ENCODE data around the gene MACROD2. TPM values are rescaled to one million over a fixed set of nuclear protein-coding genes. Genes with fewer than 3 reads are reported as not detected.

MACROD2 gene
- polyA plus RNA-seq, 2 of the 4 experiments (the other 2 are of a cell fraction) = 0.96 to 1.3 TPM

DNA sequence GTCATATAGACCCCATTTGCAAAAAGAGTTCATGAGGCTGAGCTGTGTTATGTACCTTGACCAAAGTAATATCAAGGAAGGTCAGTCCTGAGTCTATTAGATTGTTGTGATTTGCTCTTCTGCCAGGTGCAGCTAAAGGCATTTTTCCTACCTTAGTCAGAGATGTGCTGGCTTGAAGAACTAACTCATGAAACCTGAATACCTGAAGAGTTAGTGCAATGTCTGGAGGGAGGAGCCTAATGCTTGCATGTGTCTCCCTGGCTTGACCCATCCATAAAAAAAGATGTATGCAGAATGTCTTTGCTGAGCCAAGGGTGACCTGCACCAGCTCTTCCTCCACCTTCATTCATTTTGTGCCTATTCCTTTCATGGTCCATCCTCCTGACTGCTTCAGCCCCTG, 1835.9 kb downstream of the MACROD2 start:
- no peaks in the 10 kb centered on the region for H3K4me1 ChIP-seq
- no peaks in the 10 kb centered on the region for H3K9me3 ChIP-seq
- no peak for TF ChIP-seq POLR2AphosphoS2 (conservative IDR thresholded peaks at IDR 0.05; ENCODE audit: low read length)
- no peak for TF ChIP-seq FOSB (CRISPR knock-in tag; IDR thresholded peaks at IDR 0.05)
- TF ChIP-seq NFE2L2 (conservative IDR thresholded peaks at IDR 0.05; ENCODE audit: low read length) = no peak
- TF ChIP-seq RNF2 (IDR thresholded peaks at IDR 0.05; ENCODE audit: borderline replicate concordance, low read depth) = no peak
- TF ChIP-seq CHD4 (IDR thresholded peaks at IDR 0.05; ENCODE audit: borderline replicate concordance) = no peak
- TF ChIP-seq NR3C1 (IDR thresholded peaks at IDR 0.05) = no peak
- no peak for TF ChIP-seq ZC3H11A (IDR thresholded peaks at IDR 0.05)
- no peak for TF ChIP-seq ZNF302 (CRISPR knock-in tag; IDR thresholded peaks at IDR 0.05)
- TF ChIP-seq, protein P1, sequence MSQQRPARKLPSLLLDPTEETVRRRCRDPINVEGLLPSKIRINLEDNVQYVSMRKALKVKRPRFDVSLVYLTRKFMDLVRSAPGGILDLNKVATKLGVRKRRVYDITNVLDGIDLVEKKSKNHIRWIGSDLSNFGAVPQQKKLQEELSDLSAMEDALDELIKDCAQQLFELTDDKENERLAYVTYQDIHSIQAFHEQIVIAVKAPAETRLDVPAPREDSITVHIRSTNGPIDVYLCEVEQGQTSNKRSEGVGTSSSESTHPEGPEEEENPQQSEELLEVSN (IDR thresholded peaks at IDR 0.05; ENCODE audit: borderline replicate concordance, low read depth) = no peak
- no peak for TF ChIP-seq TP53 (CRISPR knock-in tag; IDR thresholded peaks at IDR 0.05)
- TF ChIP-seq, protein P2, sequence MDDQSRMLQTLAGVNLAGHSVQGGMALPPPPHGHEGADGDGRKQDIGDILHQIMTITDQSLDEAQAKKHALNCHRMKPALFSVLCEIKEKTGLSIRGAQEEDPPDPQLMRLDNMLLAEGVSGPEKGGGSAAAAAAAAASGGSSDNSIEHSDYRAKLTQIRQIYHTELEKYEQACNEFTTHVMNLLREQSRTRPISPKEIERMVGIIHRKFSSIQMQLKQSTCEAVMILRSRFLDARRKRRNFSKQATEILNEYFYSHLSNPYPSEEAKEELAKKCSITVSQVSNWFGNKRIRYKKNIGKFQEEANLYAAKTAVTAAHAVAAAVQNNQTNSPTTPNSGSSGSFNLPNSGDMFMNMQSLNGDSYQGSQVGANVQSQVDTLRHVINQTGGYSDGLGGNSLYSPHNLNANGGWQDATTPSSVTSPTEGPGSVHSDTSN (IDR thresholded peaks at IDR 0.05) = no peak
- no peak for TF ChIP-seq TFCP2L1 (CRISPR knock-in tag; IDR thresholded peaks at IDR 0.05)
- ChIA-PET POLR2A (no interaction called here), CTCF (interaction anchor here (1.3 kb wide), 1 partner anchor 34 kb away, joined by 4 read pairs; no protein-coding TSS in a partner anchor)
- H3K27ac ChIP-seq = no peak overlapping the region
- ATAC-seq = no peak
- H3K4me2 ChIP-seq = no peak overlapping the region
- no peak for DNase-seq (ENCODE audit: low read depth in 1 of 2, low spot score in 1 of 2)
- no peak for FAIRE-seq
- no peak overlapping the region for H3K4me3 ChIP-seq

DNA sequence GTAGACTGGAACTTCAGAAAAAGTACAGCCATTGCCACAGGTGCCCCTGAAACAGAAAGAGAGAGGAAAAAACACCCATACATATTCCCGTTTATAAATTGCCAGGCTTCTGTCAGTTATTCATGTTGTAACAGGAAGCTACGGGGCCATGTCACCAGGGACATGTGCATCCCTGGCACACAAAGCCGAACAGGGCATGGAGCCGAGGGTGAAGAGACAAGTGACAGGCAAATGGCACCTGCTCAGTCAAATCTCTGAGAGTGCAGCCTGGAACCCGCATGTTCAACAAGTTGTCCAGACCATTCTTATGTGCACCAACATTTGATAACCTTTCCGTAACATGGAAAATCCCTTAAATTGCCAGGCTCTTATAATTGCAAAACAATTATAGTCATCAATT, 1837.2 kb downstream of the MACROD2 start:
- Histone ChIP-seq H3K9me3 (no peaks in the 10 kb centered on the region), H3K4me3 (no peak overlapping the region), H3K4me1 (no peaks in the 10 kb centered on the region), H3K27ac (no peak overlapping the region), H3K4me2 (no peak overlapping the region)
- ChIA-PET POLR2A (no interaction called here), CTCF (no interaction called here)
- TF ChIP-seq, protein P3, sequence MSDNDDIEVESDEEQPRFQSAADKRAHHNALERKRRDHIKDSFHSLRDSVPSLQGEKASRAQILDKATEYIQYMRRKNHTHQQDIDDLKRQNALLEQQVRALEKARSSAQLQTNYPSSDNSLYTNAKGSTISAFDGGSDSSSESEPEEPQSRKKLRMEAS (IDR thresholded peaks at IDR 0.05) = no peak
- TF ChIP-seq HEYL (CRISPR knock-in tag; IDR thresholded peaks at IDR 0.05) (no peak), NFE2L2 (conservative IDR thresholded peaks at IDR 0.05; ENCODE audit: low read length) (no peak), HOXB5 (CRISPR knock-in tag; IDR thresholded peaks at IDR 0.05) (no peak), HOXA7 (CRISPR knock-in tag; IDR thresholded peaks at IDR 0.05) (no peak), MAFK (IDR thresholded peaks at IDR 0.05; ENCODE audit: partially characterized antibody) (no peak), EP300 (IDR thresholded peaks at IDR 0.05) (no peak), ZFP36 (IDR thresholded peaks at IDR 0.05; ENCODE audit: borderline replicate concordance, partially characterized antibody) (no peak), HOXB13 (CRISPR knock-in tag; IDR thresholded peaks at IDR 0.05; ENCODE audit: low read depth) (no peak)
- TF ChIP-seq, protein P4, sequence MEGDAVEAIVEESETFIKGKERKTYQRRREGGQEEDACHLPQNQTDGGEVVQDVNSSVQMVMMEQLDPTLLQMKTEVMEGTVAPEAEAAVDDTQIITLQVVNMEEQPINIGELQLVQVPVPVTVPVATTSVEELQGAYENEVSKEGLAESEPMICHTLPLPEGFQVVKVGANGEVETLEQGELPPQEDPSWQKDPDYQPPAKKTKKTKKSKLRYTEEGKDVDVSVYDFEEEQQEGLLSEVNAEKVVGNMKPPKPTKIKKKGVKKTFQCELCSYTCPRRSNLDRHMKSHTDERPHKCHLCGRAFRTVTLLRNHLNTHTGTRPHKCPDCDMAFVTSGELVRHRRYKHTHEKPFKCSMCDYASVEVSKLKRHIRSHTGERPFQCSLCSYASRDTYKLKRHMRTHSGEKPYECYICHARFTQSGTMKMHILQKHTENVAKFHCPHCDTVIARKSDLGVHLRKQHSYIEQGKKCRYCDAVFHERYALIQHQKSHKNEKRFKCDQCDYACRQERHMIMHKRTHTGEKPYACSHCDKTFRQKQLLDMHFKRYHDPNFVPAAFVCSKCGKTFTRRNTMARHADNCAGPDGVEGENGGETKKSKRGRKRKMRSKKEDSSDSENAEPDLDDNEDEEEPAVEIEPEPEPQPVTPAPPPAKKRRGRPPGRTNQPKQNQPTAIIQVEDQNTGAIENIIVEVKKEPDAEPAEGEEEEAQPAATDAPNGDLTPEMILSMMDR (IDR thresholded peaks at IDR 0.05) = no peak
- TF ChIP-seq, protein P5, sequence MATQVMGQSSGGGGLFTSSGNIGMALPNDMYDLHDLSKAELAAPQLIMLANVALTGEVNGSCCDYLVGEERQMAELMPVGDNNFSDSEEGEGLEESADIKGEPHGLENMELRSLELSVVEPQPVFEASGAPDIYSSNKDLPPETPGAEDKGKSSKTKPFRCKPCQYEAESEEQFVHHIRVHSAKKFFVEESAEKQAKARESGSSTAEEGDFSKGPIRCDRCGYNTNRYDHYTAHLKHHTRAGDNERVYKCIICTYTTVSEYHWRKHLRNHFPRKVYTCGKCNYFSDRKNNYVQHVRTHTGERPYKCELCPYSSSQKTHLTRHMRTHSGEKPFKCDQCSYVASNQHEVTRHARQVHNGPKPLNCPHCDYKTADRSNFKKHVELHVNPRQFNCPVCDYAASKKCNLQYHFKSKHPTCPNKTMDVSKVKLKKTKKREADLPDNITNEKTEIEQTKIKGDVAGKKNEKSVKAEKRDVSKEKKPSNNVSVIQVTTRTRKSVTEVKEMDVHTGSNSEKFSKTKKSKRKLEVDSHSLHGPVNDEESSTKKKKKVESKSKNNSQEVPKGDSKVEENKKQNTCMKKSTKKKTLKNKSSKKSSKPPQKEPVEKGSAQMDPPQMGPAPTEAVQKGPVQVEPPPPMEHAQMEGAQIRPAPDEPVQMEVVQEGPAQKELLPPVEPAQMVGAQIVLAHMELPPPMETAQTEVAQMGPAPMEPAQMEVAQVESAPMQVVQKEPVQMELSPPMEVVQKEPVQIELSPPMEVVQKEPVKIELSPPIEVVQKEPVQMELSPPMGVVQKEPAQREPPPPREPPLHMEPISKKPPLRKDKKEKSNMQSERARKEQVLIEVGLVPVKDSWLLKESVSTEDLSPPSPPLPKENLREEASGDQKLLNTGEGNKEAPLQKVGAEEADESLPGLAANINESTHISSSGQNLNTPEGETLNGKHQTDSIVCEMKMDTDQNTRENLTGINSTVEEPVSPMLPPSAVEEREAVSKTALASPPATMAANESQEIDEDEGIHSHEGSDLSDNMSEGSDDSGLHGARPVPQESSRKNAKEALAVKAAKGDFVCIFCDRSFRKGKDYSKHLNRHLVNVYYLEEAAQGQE (IDR thresholded peaks at IDR 0.05) = no peak
- TF ChIP-seq, protein P2 (IDR thresholded peaks at IDR 0.05) = no peak
- no peak for ATAC-seq
- FAIRE-seq = no peak
- 25% methylated on average over 6 of the region's 6 CpGs for WGBS (ENCODE audit: missing lambda C conversion rate)
- no peak for DNase-seq (ENCODE audit: low read depth in 1 of 2, low spot score in 1 of 2)

All from A549 (cell line).